Left lung (tissue), 10 donors: ENCODE measurements around the gene NOS2. TPM values are rescaled to one million over a fixed set of nuclear protein-coding genes. Genes with fewer than 3 reads are reported as not detected.
A peak's percentile ranks its signal among the peaks of the same experiment; 100 is the strongest.
"Not testable (repeated sequence)": the region's sequence is repeated elsewhere in the genome, so short reads cannot be mapped to it uniquely, and the experiment has no call there.

Source experiments
- ATAC-seq: fragments of 200-7000 bp; cut with Tn5 transposase; one replicate; pipeline ENCODE4 v1.9.1; 2020; ENCODE audit warnings: moderate library complexity
- DNase-seq, 4 donors: peaks; one replicate each; pipeline ENCODE4 v3.0.0-alpha.2; 2013 to 2020
- H3K27ac ChIP-seq, 2 donors: fragments of 200-600 bp; sonication (generic) in 1 of 2; one replicate each; pipeline versions ENCODE4 v1.5.0 to v1.8.0; 2020 to 2021
- H3K27me3 ChIP-seq, 2 donors: fragments of 200-600 bp; sonication (generic) in 1 of 2; one replicate each; pipeline versions ENCODE4 v1.5.0 to v1.8.0; 2020 to 2021
- H3K36me3 ChIP-seq, 2 donors: fragments of 200-600 bp; sonication (generic) in 1 of 2; one replicate each; pipeline versions ENCODE4 v1.5.0 to v1.8.0; 2020 to 2021
- H3K4me1 ChIP-seq, 2 donors: fragments of 200-600 bp; one replicate each; pipeline ENCODE4 v1.8.0; 2021
- H3K4me3 ChIP-seq, 2 donors: fragments of 200-600 bp; sonication (generic) in 1 of 2; one replicate each; pipeline versions ENCODE4 v1.5.0 to v1.8.0; 2020 to 2021; ENCODE audit warnings: mild to moderate bottlenecking in 1 of 2
- H3K9me3 ChIP-seq, 2 donors: fragments of 200-600 bp; sonication (generic) in 1 of 2; one replicate each; pipeline versions ENCODE4 v1.5.0 to v1.8.0; 2020 to 2021
- CTCF ChIP-seq, 2 donors: fragments of 200-600 bp; sonication (generic) in 1 of 2; IDR thresholded peaks; one replicate each; pipeline versions ENCODE4 v1.5.0 to v1.8.0; 2021; ENCODE audit warnings: antibody characterized with exemption in 2 of 2
- intact Hi-C, 2 donors: fragments of 100-400 bp; cut with DNase I; formaldehyde crosslinking; loops; one replicate each; pipeline versions ENCODE4 v1.11.2 to v1.14.2; 2022
- polyA plus RNA-seq, 6 donors: library from polyadenylated mRNA; unstranded; fragments of 120-200 nt; gene quantifications; one replicate each; pipeline ENCODE4 v1.2.1, GENCODE V29; 2013; ENCODE audit not compliant: insufficient read length in 6 of 6
- total RNA-seq, 2 donors: library from RNA; stranded (reverse); fragmentation: NEBNext Ultra II Directional; extraction: Animal tissue kit (Norgen Biotek cat#: 25700); gene quantifications; one replicate each; pipeline ENCODE4 v1.2.1, GENCODE V29; 2021
- donor health status: DM: no; HTN: yes; CAD: no.
- donor health status: DM: no; HTN: no; CAD: no.

NOS2 gene
- total and polyA plus RNA-seq, 8 donors, result 0.34 to 2.3 (median 1.7) TPM

GRCh38 chr17:27824176-27824715 is 23.9 kb upstream of the NOS2 start:
- TF ChIP-seq CTCF (IDR thresholded peaks at IDR 0.05), result no peak
- Histone ChIP-seq H3K36me3 (no peaks in the 10 kb centered on the region), H3K27me3 (no peaks in the 10 kb centered on the region), H3K27ac (no peak overlapping the region), H3K4me1 (no peaks in the 10 kb centered on the region), H3K4me3 (no peak overlapping the region), H3K9me3 (peaks cover 0 to 18% of the 10 kb centered on the region in 2 donors)
- DNase-seq (no peak), ATAC-seq (no peak)
- intact Hi-C loops, result no loop called here

- H3K27me3 ChIP-seq, H3K36me3 ChIP-seq, H3K27ac ChIP-seq, H3K4me1 ChIP-seq, H3K4me3 ChIP-seq, DNase-seq, ATAC-seq, intact Hi-C loops: not testable (repeated sequence)
- peaks cover 0 to 18% of the 10 kb centered on the region in 2 donors for H3K9me3 ChIP-seq
These were observed 21.8 kb upstream of the NOS2 start for GRCh38 chr17:27822108-27822507.

GRCh38 chr17:27821318-27821717 is 21.0 kb upstream of the NOS2 start:
- H3K27ac ChIP-seq, result no peak overlapping the region
- no peaks in the 10 kb centered on the region for H3K36me3 ChIP-seq
- peaks cover 0 to 18% of the 10 kb centered on the region in 2 donors for H3K9me3 ChIP-seq
- H3K4me3 ChIP-seq, result no peak overlapping the region
- TF ChIP-seq CTCF (IDR thresholded peaks at IDR 0.05), result no peak
- intact Hi-C loops, result no loop called here
- ATAC-seq (no peak), DNase-seq (no peak)
- H3K4me1 ChIP-seq, result no peaks in the 10 kb centered on the region
- no peaks in the 10 kb centered on the region for H3K27me3 ChIP-seq

GRCh38 chr17:27819145-27819544 is 18.8 kb upstream of the NOS2 start:
- Histone ChIP-seq H3K36me3 (no peaks in the 10 kb centered on the region), H3K4me1 (no peaks in the 10 kb centered on the region), H3K27me3 (no peaks in the 10 kb centered on the region), H3K4me3 (no peak overlapping the region), H3K9me3 (peaks cover 0 to 18% of the 10 kb centered on the region in 2 donors), H3K27ac (no peak overlapping the region)
- DNase-seq, result no peak
- intact Hi-C loops, result no loop called here
- ATAC-seq, result no peak
- no peak for TF ChIP-seq CTCF (IDR thresholded peaks at IDR 0.05)

- H3K27ac ChIP-seq, result peak overlapping the region in 1 of 2 donors; percentile 1
- DNase-seq (no peak), ATAC-seq (peak; percentile 13)
- peaks cover 0 to 18% of the 10 kb centered on the region in 2 donors for H3K9me3 ChIP-seq
- intact Hi-C loops, result no loop called here
- H3K36me3 ChIP-seq, result no peaks in the 10 kb centered on the region
- H3K4me1 ChIP-seq, result no peaks in the 10 kb centered on the region
- no peak overlapping the region for H3K4me3 ChIP-seq
- TF ChIP-seq CTCF (IDR thresholded peaks at IDR 0.05), result no peak
- no peaks in the 10 kb centered on the region for H3K27me3 ChIP-seq
These were observed 18.2 kb upstream of the NOS2 start for GRCh38 chr17:27818401-27819105.
